NCI-H2227 (cell line): Measurements from ENCODE around the gene ZHX3.
A peak's percentile ranks its signal among the peaks of the same experiment; 100 is the strongest.

ENCODE experiments used
- DNase-seq: peaks from one replicate; lab custom pipeline; 2025; ENCODE audit not compliant: unreplicated experiment; lab: John Stamatoyannopoulos, UW

Gene ZHX3

GRCh38 chr20:41300383-41300782 is 17.1 kb downstream of the ZHX3 start:
- no peak for DNase-seq

GRCh38 chr20:41299899-41300298 is 17.6 kb downstream of the ZHX3 start:
- DNase-seq, result no peak

- DNase-seq, result no peak
Measured at GRCh38 chr20:41293269-41294037, 24.1 kb downstream of the ZHX3 start.

- no peak for DNase-seq
Measured at GRCh38 chr20:41290804-41291389, 26.6 kb downstream of the ZHX3 start.

- no peak for DNase-seq
Measured at GRCh38 chr20:41287327-41287726, 30.2 kb downstream of the ZHX3 start.

- DNase-seq, result no peak
Measured at GRCh38 chr20:41286240-41286851, 31.2 kb downstream of the ZHX3 start.

GRCh38 chr20:41279546-41280225 is 37.8 kb downstream of the ZHX3 start:
- no peak for DNase-seq

GRCh38 chr20:41278936-41279335 is 38.6 kb downstream of the ZHX3 start:
- no peak for DNase-seq

GRCh38 chr20:41277049-41277448 is 40.5 kb downstream of the ZHX3 start:
- no peak for DNase-seq

GRCh38 chr20:41276317-41276751 is 41.2 kb downstream of the ZHX3 start:
- DNase-seq, result peak; percentile 20

- no peak for DNase-seq
Measured at GRCh38 chr20:41275301-41275731, 42.2 kb downstream of the ZHX3 start.

GRCh38 chr20:41274152-41274551 is 43.4 kb downstream of the ZHX3 start:
- DNase-seq, result no peak

- DNase-seq, result no peak
Measured at GRCh38 chr20:41273445-41273844, 44.1 kb downstream of the ZHX3 start.

- no peak for DNase-seq
Measured at GRCh38 chr20:41272339-41272738, 45.2 kb downstream of the ZHX3 start.

- no peak for DNase-seq
Measured at GRCh38 chr20:41268917-41269652, 48.4 kb downstream of the ZHX3 start.

- no peak for DNase-seq
Measured at GRCh38 chr20:41268402-41268801, 49.1 kb downstream of the ZHX3 start.

GRCh38 chr20:41265938-41266337 is 51.6 kb downstream of the ZHX3 start:
- no peak for DNase-seq

GRCh38 chr20:41264819-41265218 is 52.7 kb downstream of the ZHX3 start:
- DNase-seq, result no peak

GRCh38 chr20:41261790-41262717 is 55.5 kb downstream of the ZHX3 start:
- DNase-seq, result no peak

GRCh38 chr20:41261260-41261659 is 56.3 kb downstream of the ZHX3 start:
- no peak for DNase-seq
